HepG2 (cell line): Measurements from ENCODE around the gene UBC. TPM values are rescaled to one million over a fixed set of nuclear protein-coding genes. Genes with fewer than 3 reads are reported as not detected.

Experiments used
- MIXL1 ChIP-seq: IDR thresholded peaks from 2 replicates; pipeline ENCODE4 v1.6.1; 2016
- POLR2A ChIP-seq, 2 experiments: IDR thresholded peaks; 2 replicates each; pipeline ENCODE4 v1.6.1; 2011; ENCODE audit warnings: low read depth in 2 of 2, low read length in 2 of 2, mild to moderate bottlenecking in 1 of 2, moderate library complexity in 1 of 2; ENCODE audit not compliant: insufficient read depth in 1 of 2
- SAP130 ChIP-seq: IDR thresholded peaks from 2 replicates; pipeline ENCODE4 v1.6.1; 2016; ENCODE audit warnings: low read depth
- SMAD9 ChIP-seq: sonication (generic); formaldehyde crosslinking; IDR thresholded peaks from 2 replicates; pipeline ENCODE4 v1.5.1; 2020; ENCODE audit warnings: mild to moderate bottlenecking, missing genetic modification reagents
- ZFP36L2 ChIP-seq: sonication (generic); formaldehyde crosslinking; IDR thresholded peaks from 2 replicates; pipeline ENCODE4 v1.4.0; 2020; ENCODE audit warnings: missing genetic modification reagents
- ZNF546 ChIP-seq: sonication (generic); formaldehyde crosslinking; conservative IDR thresholded peaks from 2 replicates; pipeline ENCODE4 v1.8.1; 2023; ENCODE audit warnings: mild to moderate bottlenecking, missing genetic modification reagents
- polyA plus RNA-seq, 8 experiments: library from polyadenylated mRNA; depleted of rRNA in 3 of 8; stranded (reverse) in 7 of 8; unstranded in 1 of 8; fragments of >200 nt; fragmentation: Illumina TruSeq in 4 of 8; extraction: Trizol in 4 of 8; gene quantifications; 2 replicates each; pipeline versions ENCODE4 v1.2.1 to v1.2.3, GENCODE V29; 2011 to 2016; ENCODE audit warnings: low read depth in 4 of 8, missing spikeins in 1 of 8, mixed read lengths in 1 of 8; ENCODE audit not compliant: insufficient read depth in 1 of 8
- total RNA-seq, 5 experiments: library from RNA; depleted of rRNA; stranded (reverse); fragments of >200 nt; fragmentation: Illumina TruSeq; extraction: Trizol; gene quantifications; 2 replicates each; pipeline ENCODE4 v1.2.3, GENCODE V29; 2016; ENCODE audit warnings: low read depth in 1 of 5
- TF ChIP-seq, protein P1 (sequence below), 2 experiments: sonication (generic) in 1 of 2; formaldehyde crosslinking in 1 of 2; IDR thresholded peaks; 2 replicates each; pipeline versions ENCODE4 v1.6.1 to v1.9.0; 2014 to 2022; ENCODE audit warnings: antibody characterized with exemption in 1 of 2, borderline replicate concordance in 1 of 2, inconsistent platforms in 1 of 2, low read depth in 1 of 2, missing genetic modification reagents in 1 of 2
- TF ChIP-seq, protein P2 (sequence below): IDR thresholded peaks from 2 replicates; pipeline ENCODE4 v1.6.1; 2016; ENCODE audit warnings: missing genetic modification reagents, missing compliant biosample characterization
- TF ChIP-seq, protein P3 (sequence below): sonication (generic); formaldehyde crosslinking; IDR thresholded peaks from 2 replicates; pipeline ENCODE4 v1.5.1; 2020; ENCODE audit warnings: mild to moderate bottlenecking, missing genetic modification reagents, borderline replicate concordance
- TF ChIP-seq, protein P4 (sequence below): sonication (generic); formaldehyde crosslinking; IDR thresholded peaks from 2 replicates; pipeline ENCODE4 v1.9.0; 2021; ENCODE audit warnings: missing genetic modification reagents, mild to moderate bottlenecking, borderline replicate concordance
- TF ChIP-seq, protein P5 (sequence below): IDR thresholded peaks from 2 replicates; pipeline ENCODE4 v1.6.1; 2018; ENCODE audit warnings: missing genetic modification reagents, mild to moderate bottlenecking, missing compliant biosample characterization

Gene UBC
- total and polyA plus RNA-seq, 2 of the 13 experiments (the other 11 are each of a cell fraction or from before 2014, with no cell fraction given), result 805 to 1,432 TPM

DNA sequence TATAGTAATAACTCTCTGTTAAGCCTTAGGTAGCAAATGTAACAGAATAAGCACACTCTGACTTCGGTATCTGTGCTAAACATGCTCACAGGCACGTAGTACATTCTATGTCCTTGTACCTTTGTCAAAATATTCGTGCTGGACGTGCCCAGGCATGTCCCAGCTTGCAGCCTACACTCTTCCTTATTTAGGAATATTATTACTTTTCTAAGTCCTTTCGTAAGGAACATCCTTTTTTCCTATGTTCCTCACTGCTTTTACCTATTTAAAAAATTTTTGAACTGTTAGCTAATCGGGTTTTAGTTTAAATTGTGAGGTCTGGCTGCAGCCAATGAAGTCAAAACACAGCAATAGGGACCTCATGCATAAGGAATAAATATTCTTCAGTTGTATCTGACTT lies 24.1 kb upstream of the UBC start (continued):
- TF ChIP-seq, protein P1, sequence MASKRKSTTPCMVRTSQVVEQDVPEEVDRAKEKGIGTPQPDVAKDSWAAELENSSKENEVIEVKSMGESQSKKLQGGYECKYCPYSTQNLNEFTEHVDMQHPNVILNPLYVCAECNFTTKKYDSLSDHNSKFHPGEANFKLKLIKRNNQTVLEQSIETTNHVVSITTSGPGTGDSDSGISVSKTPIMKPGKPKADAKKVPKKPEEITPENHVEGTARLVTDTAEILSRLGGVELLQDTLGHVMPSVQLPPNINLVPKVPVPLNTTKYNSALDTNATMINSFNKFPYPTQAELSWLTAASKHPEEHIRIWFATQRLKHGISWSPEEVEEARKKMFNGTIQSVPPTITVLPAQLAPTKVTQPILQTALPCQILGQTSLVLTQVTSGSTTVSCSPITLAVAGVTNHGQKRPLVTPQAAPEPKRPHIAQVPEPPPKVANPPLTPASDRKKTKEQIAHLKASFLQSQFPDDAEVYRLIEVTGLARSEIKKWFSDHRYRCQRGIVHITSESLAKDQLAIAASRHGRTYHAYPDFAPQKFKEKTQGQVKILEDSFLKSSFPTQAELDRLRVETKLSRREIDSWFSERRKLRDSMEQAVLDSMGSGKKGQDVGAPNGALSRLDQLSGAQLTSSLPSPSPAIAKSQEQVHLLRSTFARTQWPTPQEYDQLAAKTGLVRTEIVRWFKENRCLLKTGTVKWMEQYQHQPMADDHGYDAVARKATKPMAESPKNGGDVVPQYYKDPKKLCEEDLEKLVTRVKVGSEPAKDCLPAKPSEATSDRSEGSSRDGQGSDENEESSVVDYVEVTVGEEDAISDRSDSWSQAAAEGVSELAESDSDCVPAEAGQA (IDR thresholded peaks at IDR 0.05; ENCODE audit: low read depth), result no peak
- TF ChIP-seq, protein P1 (CRISPR knock-in tag; IDR thresholded peaks at IDR 0.05; ENCODE audit: borderline replicate concordance), result no peak
- TF ChIP-seq, protein P2, sequence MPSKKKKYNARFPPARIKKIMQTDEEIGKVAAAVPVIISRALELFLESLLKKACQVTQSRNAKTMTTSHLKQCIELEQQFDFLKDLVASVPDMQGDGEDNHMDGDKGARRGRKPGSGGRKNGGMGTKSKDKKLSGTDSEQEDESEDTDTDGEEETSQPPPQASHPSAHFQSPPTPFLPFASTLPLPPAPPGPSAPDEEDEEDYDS (CRISPR knock-in tag), result peak; percentile 64; the same call in 1 of the 2 replicates
- TF ChIP-seq ZFP36L2 (CRISPR knock-in tag), result no peak
- TF ChIP-seq, protein P3, sequence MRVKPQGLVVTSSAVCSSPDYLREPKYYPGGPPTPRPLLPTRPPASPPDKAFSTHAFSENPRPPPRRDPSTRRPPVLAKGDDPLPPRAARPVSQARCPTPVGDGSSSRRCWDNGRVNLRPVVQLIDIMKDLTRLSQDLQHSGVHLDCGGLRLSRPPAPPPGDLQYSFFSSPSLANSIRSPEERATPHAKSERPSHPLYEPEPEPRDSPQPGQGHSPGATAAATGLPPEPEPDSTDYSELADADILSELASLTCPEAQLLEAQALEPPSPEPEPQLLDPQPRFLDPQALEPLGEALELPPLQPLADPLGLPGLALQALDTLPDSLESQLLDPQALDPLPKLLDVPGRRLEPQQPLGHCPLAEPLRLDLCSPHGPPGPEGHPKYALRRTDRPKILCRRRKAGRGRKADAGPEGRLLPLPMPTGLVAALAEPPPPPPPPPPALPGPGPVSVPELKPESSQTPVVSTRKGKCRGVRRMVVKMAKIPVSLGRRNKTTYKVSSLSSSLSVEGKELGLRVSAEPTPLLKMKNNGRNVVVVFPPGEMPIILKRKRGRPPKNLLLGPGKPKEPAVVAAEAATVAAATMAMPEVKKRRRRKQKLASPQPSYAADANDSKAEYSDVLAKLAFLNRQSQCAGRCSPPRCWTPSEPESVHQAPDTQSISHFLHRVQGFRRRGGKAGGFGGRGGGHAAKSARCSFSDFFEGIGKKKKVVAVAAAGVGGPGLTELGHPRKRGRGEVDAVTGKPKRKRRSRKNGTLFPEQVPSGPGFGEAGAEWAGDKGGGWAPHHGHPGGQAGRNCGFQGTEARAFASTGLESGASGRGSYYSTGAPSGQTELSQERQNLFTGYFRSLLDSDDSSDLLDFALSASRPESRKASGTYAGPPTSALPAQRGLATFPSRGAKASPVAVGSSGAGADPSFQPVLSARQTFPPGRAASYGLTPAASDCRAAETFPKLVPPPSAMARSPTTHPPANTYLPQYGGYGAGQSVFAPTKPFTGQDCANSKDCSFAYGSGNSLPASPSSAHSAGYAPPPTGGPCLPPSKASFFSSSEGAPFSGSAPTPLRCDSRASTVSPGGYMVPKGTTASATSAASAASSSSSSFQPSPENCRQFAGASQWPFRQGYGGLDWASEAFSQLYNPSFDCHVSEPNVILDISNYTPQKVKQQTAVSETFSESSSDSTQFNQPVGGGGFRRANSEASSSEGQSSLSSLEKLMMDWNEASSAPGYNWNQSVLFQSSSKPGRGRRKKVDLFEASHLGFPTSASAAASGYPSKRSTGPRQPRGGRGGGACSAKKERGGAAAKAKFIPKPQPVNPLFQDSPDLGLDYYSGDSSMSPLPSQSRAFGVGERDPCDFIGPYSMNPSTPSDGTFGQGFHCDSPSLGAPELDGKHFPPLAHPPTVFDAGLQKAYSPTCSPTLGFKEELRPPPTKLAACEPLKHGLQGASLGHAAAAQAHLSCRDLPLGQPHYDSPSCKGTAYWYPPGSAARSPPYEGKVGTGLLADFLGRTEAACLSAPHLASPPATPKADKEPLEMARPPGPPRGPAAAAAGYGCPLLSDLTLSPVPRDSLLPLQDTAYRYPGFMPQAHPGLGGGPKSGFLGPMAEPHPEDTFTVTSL (CRISPR knock-in tag), result no peak
- TF ChIP-seq, protein P4, sequence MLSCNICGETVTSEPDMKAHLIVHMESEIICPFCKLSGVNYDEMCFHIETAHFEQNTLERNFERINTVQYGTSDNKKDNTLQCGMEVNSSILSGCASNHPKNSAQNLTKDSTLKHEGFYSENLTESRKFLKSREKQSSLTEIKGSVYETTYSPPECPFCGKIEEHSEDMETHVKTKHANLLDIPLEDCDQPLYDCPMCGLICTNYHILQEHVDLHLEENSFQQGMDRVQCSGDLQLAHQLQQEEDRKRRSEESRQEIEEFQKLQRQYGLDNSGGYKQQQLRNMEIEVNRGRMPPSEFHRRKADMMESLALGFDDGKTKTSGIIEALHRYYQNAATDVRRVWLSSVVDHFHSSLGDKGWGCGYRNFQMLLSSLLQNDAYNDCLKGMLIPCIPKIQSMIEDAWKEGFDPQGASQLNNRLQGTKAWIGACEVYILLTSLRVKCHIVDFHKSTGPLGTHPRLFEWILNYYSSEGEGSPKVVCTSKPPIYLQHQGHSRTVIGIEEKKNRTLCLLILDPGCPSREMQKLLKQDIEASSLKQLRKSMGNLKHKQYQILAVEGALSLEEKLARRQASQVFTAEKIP (CRISPR knock-in tag), result no peak
- TF ChIP-seq POLR2A (IDR thresholded peaks at IDR 0.05; ENCODE audit: insufficient read depth in 1 of 2, low read depth in 2 of 2, low read length in 2 of 2), result peak in 1 of 2 experiments; percentile 27; a peak in 1 of 4 replicates
- TF ChIP-seq, protein P5, sequence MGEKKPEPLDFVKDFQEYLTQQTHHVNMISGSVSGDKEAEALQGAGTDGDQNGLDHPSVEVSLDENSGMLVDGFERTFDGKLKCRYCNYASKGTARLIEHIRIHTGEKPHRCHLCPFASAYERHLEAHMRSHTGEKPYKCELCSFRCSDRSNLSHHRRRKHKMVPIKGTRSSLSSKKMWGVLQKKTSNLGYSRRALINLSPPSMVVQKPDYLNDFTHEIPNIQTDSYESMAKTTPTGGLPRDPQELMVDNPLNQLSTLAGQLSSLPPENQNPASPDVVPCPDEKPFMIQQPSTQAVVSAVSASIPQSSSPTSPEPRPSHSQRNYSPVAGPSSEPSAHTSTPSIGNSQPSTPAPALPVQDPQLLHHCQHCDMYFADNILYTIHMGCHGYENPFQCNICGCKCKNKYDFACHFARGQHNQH (CRISPR knock-in tag), result no peak
- peak; percentile 47; the same call in 1 of the 2 replicates for TF ChIP-seq SAP130 (CRISPR knock-in tag)
- no peak for TF ChIP-seq SMAD9 (CRISPR knock-in tag)
- no peak for TF ChIP-seq ZNF546 (CRISPR knock-in tag)
- peak; percentile 38; the same call in 1 of the 2 replicates for TF ChIP-seq MIXL1
